CD4-positive, alpha-beta T cell treated with Interleukin-12 subunit alpha and Interleukin-12 subunit beta, for 1 hour (primary cell): ENCODE measurements around the gene IMMP2L.
"Not testable (repeated sequence)": the region's sequence is repeated elsewhere in the genome, so short reads cannot be mapped to it uniquely, and the experiment has no call there.

ENCODE experiments used
- DNase-seq: peaks from one replicate; pipeline ENCODE4 v3.0.0-alpha.2; 2020

The IMMP2L gene

GRCh38 chr7:111251365-111251764 lies 310.9 kb downstream of the IMMP2L start:
- DNase-seq: not testable (repeated sequence)

DNA sequence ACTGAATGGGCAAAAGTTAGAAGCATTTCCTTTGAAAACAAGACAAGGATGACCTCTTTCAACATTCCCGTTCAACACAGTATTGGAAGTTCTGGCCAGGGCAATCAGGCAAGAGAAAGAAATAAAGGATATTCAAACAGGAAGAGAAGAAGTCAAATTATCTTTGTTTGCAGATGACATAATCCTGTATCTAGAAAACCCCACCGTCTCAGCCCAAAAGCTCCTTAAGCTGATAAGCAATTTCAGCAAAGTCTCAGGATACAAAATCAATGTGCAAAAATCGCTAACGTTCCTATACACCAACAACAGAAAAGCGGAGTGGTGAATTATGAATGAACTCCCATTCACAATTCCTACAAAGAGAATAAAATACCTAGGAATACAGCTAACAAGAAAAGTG lies 312.5 kb downstream of the IMMP2L start:
- DNase-seq: not testable (repeated sequence)

- DNase-seq: no peak
Observed at GRCh38 chr7:111242141-111242755, 320.0 kb downstream of the IMMP2L start.

GRCh38 chr7:111240371-111240770 lies 321.9 kb downstream of the IMMP2L start:
- no peak for DNase-seq

- DNase-seq: no peak
Observed at GRCh38 chr7:111239437-111239836, 322.9 kb downstream of the IMMP2L start.

DNA sequence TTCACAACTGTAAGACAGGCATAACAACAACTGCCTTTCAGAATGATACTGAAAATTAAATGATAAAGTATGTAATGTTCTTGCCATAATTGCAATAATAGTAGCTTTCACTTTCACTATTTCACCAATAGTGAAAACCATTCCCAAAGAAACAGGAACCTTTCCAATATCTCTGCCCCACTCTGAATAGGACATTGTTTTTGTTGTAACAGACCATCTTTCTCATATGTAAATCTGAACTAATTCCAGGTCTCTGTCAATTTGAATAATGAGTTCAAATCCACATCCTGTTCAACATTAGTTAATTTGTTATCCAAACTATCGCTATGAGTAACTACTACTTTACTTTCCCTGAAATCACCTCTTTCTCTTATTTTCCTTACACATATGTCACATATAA lies 323.4 kb downstream of the IMMP2L start:
- no peak for DNase-seq

DNA sequence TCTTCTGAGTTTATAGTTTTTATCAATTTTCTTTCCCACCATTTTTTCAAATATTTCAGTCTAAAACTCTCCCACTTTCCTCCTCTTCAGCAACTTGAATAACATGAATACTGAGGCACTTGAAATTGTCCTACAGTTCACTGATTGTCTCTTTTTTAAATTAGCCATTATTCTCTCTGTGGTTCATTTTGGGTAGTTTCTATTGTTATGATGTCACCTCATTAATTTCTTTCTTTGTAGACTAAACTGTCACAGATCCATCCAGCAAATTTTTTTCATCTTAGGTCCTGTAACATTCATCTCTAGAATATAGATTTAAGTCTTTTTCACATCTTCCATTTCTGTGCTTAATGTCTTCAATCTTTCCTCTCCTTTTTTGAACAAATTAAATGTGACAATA lies 326.6 kb downstream of the IMMP2L start:
- no peak for DNase-seq

DNA sequence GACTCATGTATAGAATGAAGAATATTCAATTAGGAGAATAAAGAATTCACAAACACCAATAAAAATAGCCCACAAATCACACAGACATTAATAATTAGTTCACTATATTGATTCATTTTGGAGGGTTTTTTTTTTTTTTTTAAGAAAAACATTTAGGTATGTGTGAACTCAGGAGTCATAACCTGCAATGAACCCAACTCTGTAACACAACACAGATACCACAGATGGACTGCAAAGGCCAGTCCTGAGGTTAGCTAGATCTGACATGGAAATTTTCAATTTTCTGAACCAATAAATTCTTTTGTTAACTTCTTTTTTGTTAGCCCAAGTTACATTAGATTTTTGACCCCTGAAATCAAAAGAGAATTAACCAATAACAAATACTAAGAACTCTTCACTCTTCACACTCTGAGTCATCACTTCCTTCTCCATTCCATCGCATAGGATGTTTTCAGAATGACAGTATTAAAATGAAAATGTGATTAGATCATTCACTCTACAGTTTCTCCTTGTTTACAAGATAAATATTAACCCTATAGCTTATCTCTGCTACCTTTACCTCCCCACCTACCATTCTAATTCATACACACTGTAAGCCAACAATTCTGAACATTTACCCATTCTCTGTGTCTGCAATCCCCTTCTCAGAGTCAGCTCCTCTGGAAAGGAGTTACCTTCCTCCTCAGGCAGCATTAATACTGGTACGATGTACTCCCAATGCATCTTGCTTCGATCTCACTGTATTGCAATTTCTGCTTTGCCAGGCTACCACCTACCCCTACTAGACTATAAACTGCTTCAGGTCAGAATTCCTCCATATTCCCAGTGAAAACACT lies 329.8 kb downstream of the IMMP2L start:
- DNase-seq: no peak

DNA sequence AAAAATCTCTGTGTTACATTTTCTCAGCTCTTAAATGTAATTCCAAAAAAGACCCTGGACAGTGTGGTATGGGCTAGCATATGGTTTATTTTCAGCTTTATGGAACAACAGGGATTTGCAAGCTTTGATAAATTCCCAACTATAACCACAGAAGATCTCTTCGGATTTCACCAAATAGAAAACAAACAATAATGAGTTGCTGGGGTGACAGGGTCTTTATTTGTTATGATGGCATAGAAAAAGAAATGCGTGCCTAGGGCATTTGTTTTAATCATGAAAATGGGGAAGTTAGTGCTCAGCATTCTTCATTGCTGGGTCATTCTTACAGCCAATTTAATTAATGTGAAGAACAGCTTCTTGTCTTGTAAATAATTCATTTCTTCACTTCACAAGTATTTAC lies 332.4 kb downstream of the IMMP2L start:
- DNase-seq: no peak

- DNase-seq: no peak
Observed at GRCh38 chr7:111229181-111229740, 333.0 kb downstream of the IMMP2L start.

- no peak for DNase-seq
Observed at GRCh38 chr7:111228437-111228836, 333.9 kb downstream of the IMMP2L start.

DNA sequence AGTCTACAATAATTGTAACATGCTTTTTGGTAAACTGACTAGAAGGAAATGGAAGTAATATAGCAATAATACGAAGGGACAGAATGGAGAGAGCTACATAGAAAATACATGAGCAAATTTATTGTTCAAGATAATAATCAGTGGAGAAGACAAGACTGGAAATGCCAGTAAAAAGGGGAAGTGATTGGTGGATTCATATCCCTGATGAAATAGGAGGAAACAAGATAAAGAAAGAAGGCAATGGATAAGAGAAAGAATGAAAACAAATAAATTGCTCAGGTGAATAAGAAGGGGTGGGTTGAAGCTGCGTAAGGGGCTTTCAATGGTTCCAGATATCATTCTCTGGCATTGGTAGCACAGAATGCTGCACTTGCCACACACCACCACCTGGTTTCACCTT lies 335.5 kb downstream of the IMMP2L start:
- no peak for DNase-seq

GRCh38 chr7:111224354-111225231 lies 337.7 kb downstream of the IMMP2L start:
- DNase-seq: no peak

GRCh38 chr7:111223802-111224253 lies 338.5 kb downstream of the IMMP2L start:
- DNase-seq: no peak

GRCh38 chr7:111215550-111215949 lies 346.7 kb downstream of the IMMP2L start:
- no peak for DNase-seq

- DNase-seq: no peak
Observed at GRCh38 chr7:111212857-111213523, 349.3 kb downstream of the IMMP2L start.

DNA sequence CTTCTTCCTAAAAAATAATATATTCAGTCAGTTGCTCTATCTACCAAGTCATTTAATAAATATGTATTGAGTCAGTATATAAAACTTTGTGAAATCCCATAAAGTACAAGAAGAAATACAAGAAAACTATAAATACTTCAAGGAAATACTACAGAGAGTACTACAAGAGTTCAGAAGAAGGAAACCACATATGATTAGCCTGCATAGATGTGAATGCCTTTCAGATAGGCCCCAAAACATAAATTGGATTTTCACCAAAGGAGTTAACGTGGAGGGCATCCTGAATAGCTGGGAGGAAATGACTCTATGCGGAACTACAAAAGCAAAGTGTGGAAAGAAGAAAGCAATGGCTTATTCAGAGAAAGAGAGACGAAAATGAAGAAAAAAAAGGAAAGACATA lies 351.3 kb downstream of the IMMP2L start:
- DNase-seq: no peak

- DNase-seq: no peak
Observed at GRCh38 chr7:111210043-111210442, 352.2 kb downstream of the IMMP2L start.

DNA sequence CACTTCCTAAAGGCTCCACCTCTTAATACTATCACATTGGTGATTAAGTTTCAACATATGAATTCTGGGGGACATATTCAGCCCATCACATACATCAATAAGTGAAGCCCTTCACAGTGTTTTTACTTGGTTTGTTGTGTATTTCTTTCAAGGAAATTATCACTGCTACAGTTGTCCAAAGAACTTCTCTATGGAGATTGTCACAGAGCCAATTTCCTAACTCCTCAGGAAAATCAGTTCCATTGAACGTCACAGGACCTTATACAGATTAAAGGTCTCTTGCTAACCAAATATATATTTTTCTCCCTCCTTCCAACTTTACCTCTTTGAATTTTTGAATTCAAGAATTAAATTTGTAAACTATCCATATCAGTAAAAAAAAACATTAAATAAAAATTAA lies 357.0 kb downstream of the IMMP2L start:
- no peak for DNase-seq

DNA sequence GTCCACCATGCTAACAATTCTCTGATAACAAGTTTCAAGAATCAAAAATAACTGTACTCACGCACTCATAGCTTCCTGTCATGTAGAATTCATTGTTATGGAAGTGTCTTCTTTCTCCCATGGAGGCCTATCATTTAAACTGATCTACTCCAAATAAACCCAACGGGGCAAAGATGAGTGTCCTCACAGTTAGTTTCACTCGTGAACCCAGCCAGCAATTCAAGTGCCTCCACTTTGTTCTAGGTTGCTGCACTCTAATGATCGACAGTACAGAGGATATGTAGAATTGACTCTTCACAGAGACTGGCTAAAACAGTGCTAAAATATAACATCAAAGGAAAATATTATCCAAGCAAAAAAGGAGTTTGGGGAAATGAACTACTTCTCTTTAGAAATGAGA lies 360.0 kb downstream of the IMMP2L start:
- DNase-seq: no peak

DNA sequence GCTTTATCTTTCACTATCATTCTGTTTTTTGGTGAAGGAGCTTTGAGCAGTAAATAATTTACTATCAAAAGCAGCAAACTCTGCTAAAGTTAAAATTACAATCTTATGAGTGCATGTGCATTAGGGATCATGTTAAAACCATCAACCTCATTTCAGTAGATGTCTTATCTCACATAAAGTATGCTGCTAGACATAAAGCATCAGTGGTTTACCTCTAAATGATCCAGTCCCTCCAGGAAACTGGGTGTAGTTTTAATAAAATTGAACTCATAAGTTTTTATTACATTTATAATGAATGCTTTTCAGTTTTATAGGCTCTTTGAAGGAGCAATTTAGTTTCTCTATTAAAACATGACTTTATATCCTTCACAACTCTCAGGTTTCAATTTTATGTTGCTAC lies 362.6 kb downstream of the IMMP2L start:
- no peak for DNase-seq

GRCh38 chr7:111198255-111198654 lies 364.0 kb downstream of the IMMP2L start:
- DNase-seq: no peak

- no peak for DNase-seq
Observed at GRCh38 chr7:111196655-111197054, 365.6 kb downstream of the IMMP2L start.
